Spinal cord (tissue), 10 donors: ENCODE results near the gene ATXN1. TPM values are rescaled to one million over a fixed set of nuclear protein-coding genes. Genes with fewer than 3 reads are reported as not detected.
A peak's percentile ranks its signal among the peaks of the same experiment; 100 is the strongest.

Experiments used
- DNase-seq, 6 donors: peaks; one replicate each; pipeline versions ENCODE4 v3.0.0 to v3.0.0-alpha.2; 2013 to 2015; ENCODE audit warnings: low spot score in 6 of 6, low read depth in 4 of 6
- H3K27ac ChIP-seq: one replicate; pipeline ENCODE4 v1.5.1; 2013; ENCODE audit warnings: low read depth, low read length, control low read depth
- H3K27me3 ChIP-seq: one replicate; pipeline ENCODE4 v1.6.1; 2013; ENCODE audit warnings: low read length; ENCODE audit not compliant: control insufficient read depth, insufficient read depth
- H3K36me3 ChIP-seq: one replicate; pipeline ENCODE4 v1.6.1; 2013; ENCODE audit warnings: low read length; ENCODE audit not compliant: control insufficient read depth, insufficient read depth
- H3K4me1 ChIP-seq: one replicate; pipeline ENCODE4 v1.6.1; 2013; ENCODE audit warnings: low read length; ENCODE audit not compliant: control insufficient read depth, insufficient read depth
- H3K4me3 ChIP-seq: one replicate; pipeline ENCODE4 v1.5.1; 2013; ENCODE audit warnings: low read depth, low read length, control low read depth
- H3K9me3 ChIP-seq: one replicate; pipeline ENCODE4 v1.6.1; 2013; ENCODE audit warnings: low read length; ENCODE audit not compliant: control insufficient read depth, insufficient read depth
- WGBS: methylation state at CpG from one replicate; pipeline ENCODE4 v1.1.5; 2013; ENCODE audit warnings: missing lambda C conversion rate; ENCODE audit not compliant: insufficient coverage; 5-methylcytosine and 5-hydroxymethylcytosine counted together
- polyA plus RNA-seq, 2 donors: library from polyadenylated mRNA; unstranded; fragments of 120-200 nt; gene quantifications; one replicate each; pipeline ENCODE4 v1.2.1, GENCODE V29; 2013; ENCODE audit not compliant: insufficient read length in 2 of 2
- total RNA-seq, 2 donors: library from RNA; depleted of rRNA in 1 of 2; stranded (reverse); fragments of 120-200 nt in 1 of 2; fragments of >200 nt in 1 of 2; gene quantifications; one replicate each; pipeline versions ENCODE4 v1.2.3 to v1.2.4, GENCODE V29; 2013 to 2014
- donor health status: healthy.

The ATXN1 gene
- total and polyA plus RNA-seq, 4 donors: 20.2 to 50.1 (median 31.7) TPM

GRCh38 chr6:16296061-16296670, 465.1 kb downstream of the ATXN1 start:
- 56% methylated on average over 7 of the region's 7 CpGs for WGBS
- peak overlapping the region; percentile 54 for H3K27ac ChIP-seq
- no peak overlapping the region for H3K4me3 ChIP-seq
- DNase-seq: peak in 1 of 6 donors; percentile 57
- no peaks in the 10 kb centered on the region for H3K9me3 ChIP-seq
- H3K4me1 ChIP-seq: peaks cover 12% of the 10 kb centered on the region
- H3K27me3 ChIP-seq: no peaks in the 10 kb centered on the region
- H3K36me3 ChIP-seq: peaks cover 13% of the 10 kb centered on the region

- Histone ChIP-seq H3K27ac (peak overlapping the region; percentile 54), H3K9me3 (no peaks in the 10 kb centered on the region), H3K4me1 (peaks cover 12% of the 10 kb centered on the region), H3K36me3 (peaks cover 15% of the 10 kb centered on the region), H3K27me3 (no peaks in the 10 kb centered on the region), H3K4me3 (no peak overlapping the region)
- no peak for DNase-seq
- 15% methylated on average over 1 of the region's 5 CpGs for WGBS
Measured at GRCh38 chr6:16295471-16295870, 465.8 kb downstream of the ATXN1 start.

GRCh38 chr6:16295060-16295459, 466.2 kb downstream of the ATXN1 start:
- 86% methylated on average over 12 of the region's 15 CpGs for WGBS
- Histone ChIP-seq H3K36me3 (peaks cover 18% of the 10 kb centered on the region), H3K4me3 (no peak overlapping the region), H3K27ac (no peak overlapping the region), H3K9me3 (no peaks in the 10 kb centered on the region), H3K4me1 (peaks cover 12% of the 10 kb centered on the region), H3K27me3 (no peaks in the 10 kb centered on the region)
- no peak for DNase-seq

- no peak overlapping the region for H3K4me3 ChIP-seq
- no peaks in the 10 kb centered on the region for H3K27me3 ChIP-seq
- no peak for DNase-seq
- peaks cover 12% of the 10 kb centered on the region for H3K4me1 ChIP-seq
- 95% methylated on average over 10 of the region's 10 CpGs for WGBS
- no peak overlapping the region for H3K27ac ChIP-seq
- no peaks in the 10 kb centered on the region for H3K9me3 ChIP-seq
- peaks cover 18% of the 10 kb centered on the region for H3K36me3 ChIP-seq
Measured at GRCh38 chr6:16294371-16294770, 466.9 kb downstream of the ATXN1 start.

GRCh38 chr6:16292942-16293341, 468.3 kb downstream of the ATXN1 start:
- Histone ChIP-seq H3K27ac (no peak overlapping the region), H3K4me3 (no peak overlapping the region), H3K27me3 (no peaks in the 10 kb centered on the region), H3K36me3 (peaks cover 13% of the 10 kb centered on the region), H3K4me1 (peaks cover 12% of the 10 kb centered on the region), H3K9me3 (no peaks in the 10 kb centered on the region)
- peak in 1 of 6 donors; percentile 88 for DNase-seq
- WGBS: 74% methylated on average over 7 of the region's 8 CpGs

GRCh38 chr6:16292432-16292831, 468.8 kb downstream of the ATXN1 start:
- Histone ChIP-seq H3K27me3 (no peaks in the 10 kb centered on the region), H3K4me1 (peaks cover 12% of the 10 kb centered on the region), H3K4me3 (no peak overlapping the region), H3K27ac (no peak overlapping the region), H3K9me3 (no peaks in the 10 kb centered on the region), H3K36me3 (peaks cover 10% of the 10 kb centered on the region)
- 100% methylated on average over 1 of the region's 5 CpGs for WGBS
- DNase-seq: no peak

GRCh38 chr6:16291739-16292138, 469.5 kb downstream of the ATXN1 start:
- WGBS: 93% methylated on average over 5 of the region's 6 CpGs
- H3K4me3 ChIP-seq: no peak overlapping the region

GRCh38 chr6:16288163-16288562, 473.1 kb downstream of the ATXN1 start:
- H3K4me3 ChIP-seq: no peak overlapping the region
- WGBS: 95% methylated on average over 21 of the region's 26 CpGs
- peaks cover 13% of the 10 kb centered on the region for H3K4me1 ChIP-seq

More at GRCh38 chr6:16291739-16292138, 469.5 kb downstream of the ATXN1 start:
- H3K4me1 ChIP-seq: peaks cover 12% of the 10 kb centered on the region
- H3K9me3 ChIP-seq: no peaks in the 10 kb centered on the region
- H3K27ac ChIP-seq: no peak overlapping the region
- no peak for DNase-seq
- H3K36me3 ChIP-seq: peaks cover 9% of the 10 kb centered on the region
- H3K27me3 ChIP-seq: no peaks in the 10 kb centered on the region

GRCh38 chr6:16286151-16286522, 475.1 kb downstream of the ATXN1 start:
- WGBS: 47% methylated on average over 11 of the region's 15 CpGs
- Histone ChIP-seq H3K27me3 (no peaks in the 10 kb centered on the region), H3K36me3 (peaks cover 11% of the 10 kb centered on the region), H3K4me1 (peaks cover 13% of the 10 kb centered on the region), H3K4me3 (no peak overlapping the region), H3K27ac (no peak overlapping the region), H3K9me3 (no peaks in the 10 kb centered on the region)
- peak in 2 of 6 donors; percentile 50 to 61 for DNase-seq

More at GRCh38 chr6:16288163-16288562, 473.1 kb downstream of the ATXN1 start:
- Histone ChIP-seq H3K36me3 (peaks cover 11% of the 10 kb centered on the region), H3K27ac (no peak overlapping the region), H3K27me3 (no peaks in the 10 kb centered on the region), H3K9me3 (no peaks in the 10 kb centered on the region)
- DNase-seq: no peak

GRCh38 chr6:16285467-16286150, 475.7 kb downstream of the ATXN1 start:
- Histone ChIP-seq H3K27me3 (no peaks in the 10 kb centered on the region), H3K9me3 (no peaks in the 10 kb centered on the region), H3K36me3 (peaks cover 10% of the 10 kb centered on the region), H3K27ac (no peak overlapping the region), H3K4me1 (peaks cover 13% of the 10 kb centered on the region), H3K4me3 (no peak overlapping the region)
- WGBS: 84% methylated on average over 7 of the region's 11 CpGs
- DNase-seq: no peak
